Esophagus squamous epithelium (tissue), 5 donors: ENCODE results near the gene OAF. TPM values are rescaled to one million over a fixed set of nuclear protein-coding genes. Genes with fewer than 3 reads are reported as not detected.
A peak's percentile ranks its signal among the peaks of the same experiment; 100 is the strongest.
"Not testable (repeated sequence)": the region's sequence is repeated elsewhere in the genome, so short reads cannot be mapped to it uniquely, and the experiment has no call there.

ENCODE experiments used
- DNase-seq: peaks from one replicate; lab custom pipeline; 2025; lab: John Stamatoyannopoulos, UW
- H3K27ac ChIP-seq, 4 donors: fragments of 200-600 bp; sonication (generic); one replicate each; pipeline ENCODE4 v1.5.1; 2016 to 2019; ENCODE audit warnings: mild to moderate bottlenecking in 1 of 4
- H3K27me3 ChIP-seq, 4 donors: fragments of 200-600 bp; sonication (generic); 1 replicate in 3 of 4; 2 replicates in 1 of 4; pipeline versions ENCODE4 v1.5.1 to v1.6.0; 2017 to 2021; ENCODE audit warnings: antibody characterized with exemption in 1 of 4
- H3K36me3 ChIP-seq, 3 donors: fragments of 200-600 bp; sonication (generic); one replicate each; pipeline ENCODE4 v1.5.1; 2016 to 2019
- H3K4me1 ChIP-seq, 3 donors: fragments of 200-600 bp; sonication (generic); one replicate each; pipeline ENCODE4 v1.5.1; 2017 to 2019
- H3K4me3 ChIP-seq, 4 donors: fragments of 200-600 bp; sonication (generic); 1 replicate in 3 of 4; 2 replicates in 1 of 4; pipeline ENCODE4 v1.5.1; 2016 to 2019; ENCODE audit warnings: mild to moderate bottlenecking in 2 of 4, moderate library complexity in 1 of 4
- H3K9me3 ChIP-seq, 3 donors: fragments of 200-600 bp; sonication (generic); one replicate each; pipeline ENCODE4 v1.5.1; 2016 to 2019
- CTCF ChIP-seq, 6 experiments: fragments of 450-650 bp in 4 of 6; fragments of 200-600 bp in 2 of 6; sonication (generic) in 2 of 6; IDR thresholded peaks; one replicate each; pipeline ENCODE4 v1.5.1; 2016 to 2019; ENCODE audit warnings: antibody characterized with exemption in 6 of 6, mild to moderate bottlenecking in 4 of 6, moderate library complexity in 4 of 6
- POLR2A ChIP-seq, 4 donors: fragments of 450-650 bp; IDR thresholded peaks; one replicate each; pipeline ENCODE4 v1.6.1; 2017; ENCODE audit warnings: antibody characterized with exemption in 4 of 4, mild to moderate bottlenecking in 4 of 4, moderate library complexity in 3 of 4
- WGBS, 2 donors: methylation state at CpG; one replicate each; pipeline ENCODE4 v1.1.5; 2018; 5-methylcytosine and 5-hydroxymethylcytosine counted together
- intact Hi-C: fragments of 100-400 bp; cut with DNase I; formaldehyde crosslinking; loops from one replicate; pipeline ENCODE4 v1.15.0; 2022
- total RNA-seq, 4 donors: library from RNA; depleted of rRNA; stranded (reverse); fragments of >200 nt; gene quantifications; one replicate each; pipeline ENCODE4 v1.1.0, GENCODE V29; 2016
- donor health status: DM: yes; HTN: yes; CAD: no.

OAF gene
- total RNA-seq, 4 donors from 2014 or later = 7.4 to 49.0 (median 14.3) TPM

- no peak for TF ChIP-seq CTCF (IDR thresholded peaks at IDR 0.05)
- TF ChIP-seq POLR2A (IDR thresholded peaks at IDR 0.05) = no peak
- no peaks in the 10 kb centered on the region for H3K36me3 ChIP-seq
- H3K27ac ChIP-seq = peak overlapping the region; percentile 57 to 83 (median 72)
- no peak overlapping the region for H3K4me3 ChIP-seq
- no peaks in the 10 kb centered on the region for H3K9me3 ChIP-seq
- peaks cover 6 to 23% (median 8%) of the 10 kb centered on the region in 3 donors for H3K4me1 ChIP-seq
- H3K27me3 ChIP-seq = peaks cover 0 to 18% (median 0%) of the 10 kb centered on the region in 4 donors
- no peak for DNase-seq
- WGBS, 2 donors = 43 to 67% methylated on average over 2 of the region's 2 CpGs
- intact Hi-C loops = no loop called here
Observed at GRCh38 chr11:120272303-120272702, 61.5 kb downstream of the OAF start.

- intact Hi-C loops = no loop called here
- TF ChIP-seq POLR2A (IDR thresholded peaks at IDR 0.05) = no peak
- TF ChIP-seq CTCF (IDR thresholded peaks at IDR 0.05) = no peak
- no peak for DNase-seq
- peaks cover 6 to 23% (median 8%) of the 10 kb centered on the region in 3 donors for H3K4me1 ChIP-seq
- WGBS, 2 donors = 81 to 85% methylated on average over 2 of the region's 2 CpGs
- no peak overlapping the region for H3K27ac ChIP-seq
- H3K9me3 ChIP-seq = no peaks in the 10 kb centered on the region
- no peaks in the 10 kb centered on the region for H3K36me3 ChIP-seq
- H3K4me3 ChIP-seq = no peak overlapping the region
- H3K27me3 ChIP-seq = peaks cover 0 to 10% (median 0%) of the 10 kb centered on the region in 4 donors
Observed at GRCh38 chr11:120273432-120273831, 62.6 kb downstream of the OAF start.

GRCh38 chr11:120273956-120274355, 63.1 kb downstream of the OAF start:
- H3K9me3 ChIP-seq, H3K36me3 ChIP-seq, H3K4me3 ChIP-seq, DNase-seq, H3K27me3 ChIP-seq, intact Hi-C loops, H3K27ac ChIP-seq: not testable (repeated sequence)
- WGBS, 2 donors = 81 to 100% methylated on average over 2 of the region's 2 CpGs
- H3K4me1 ChIP-seq = peaks cover 6 to 23% (median 8%) of the 10 kb centered on the region in 3 donors

GRCh38 chr11:120279502-120279901, 68.7 kb downstream of the OAF start:
- DNase-seq = no peak
- H3K4me3 ChIP-seq = no peak overlapping the region
- intact Hi-C loops = no loop called here

More at GRCh38 chr11:120279502-120279901, 68.7 kb downstream of the OAF start:
- TF ChIP-seq POLR2A (IDR thresholded peaks at IDR 0.05) (no peak), CTCF (IDR thresholded peaks at IDR 0.05) (no peak)
- WGBS, 2 donors = 59 to 70% methylated on average over 4 to 5 of the region's 5 CpGs
- H3K27ac ChIP-seq = no peak overlapping the region
- H3K4me1 ChIP-seq = peaks cover 0 to 24% (median 0%) of the 10 kb centered on the region in 3 donors
- H3K36me3 ChIP-seq = no peaks in the 10 kb centered on the region
- H3K27me3 ChIP-seq = no peaks in the 10 kb centered on the region
- no peaks in the 10 kb centered on the region for H3K9me3 ChIP-seq

Other genes starting within 250 kb of the OAF start
- gene TRIM29, start 72.9 kb upstream of the OAF start, total RNA-seq = 1,000 to 10,000 TPM in 1 of 4 donors, 100 to 1,000 TPM in 3; 691 to 1,472 (median 816) TPM
- gene POU2F3, start 29.1 kb downstream of the OAF start, total RNA-seq = 1 to 10 TPM in 3 of 4 donors, not detected in 1; 1.1 to 2.9 (median 1.5) TPM
- gene TLCD5, start 114.3 kb downstream of the OAF start, total RNA-seq = 1 to 10 TPM in 1 of 4 donors, under 1 TPM in 3; 0.23 to 3.2 (median 0.43) TPM
- 100 to 1,000 TPM in 1 of 4 donors, 10 to 100 TPM in 3; 57.4 to 106 (median 70.7) TPM for gene ARHGEF12, start 125.4 kb downstream of the OAF start, total RNA-seq